ENCODE data around the gene EARS2. TPM values are rescaled to one million over a fixed set of nuclear protein-coding genes. Genes with fewer than 3 reads are reported as not detected.

Gene EARS2
- polyA plus RNA-seq, 1 of the 3 experiments (the other 2 are of a cell fraction) = 23.2 TPM

DNA sequence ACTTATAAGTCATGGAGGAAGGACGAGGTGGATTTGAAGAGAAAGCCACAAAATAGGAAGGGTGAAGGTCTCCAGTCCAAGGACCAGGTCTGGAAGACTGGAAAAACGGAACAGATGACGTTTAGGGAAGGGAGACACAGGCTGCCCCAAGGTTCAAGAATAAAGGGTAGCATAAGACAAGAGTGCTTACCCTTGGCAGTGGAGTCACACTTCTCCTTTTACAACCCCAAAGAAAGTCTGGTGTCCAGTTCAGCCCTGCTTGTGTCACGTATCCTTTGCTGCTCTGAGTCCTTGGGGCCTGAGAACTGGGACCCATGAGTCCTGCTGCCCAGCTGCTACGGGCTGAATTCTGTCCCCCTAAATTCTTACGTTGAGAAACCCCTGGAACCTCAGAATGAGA lies 33.8 kb downstream of the EARS2 start:
- no peaks in the 10 kb centered on the region for H3K79me2 ChIP-seq (ENCODE audit: insufficient read depth)
- H3K36me3 ChIP-seq (replicated peaks in 1 of 2; ENCODE audit: control insufficient read depth in 1 of 2, insufficient read depth in 2 of 2, low read length in 1 of 2) = peaks cover 32 to 42% of the 10 kb centered on the region in 2 experiments
- no peak for DNase-seq
- H3F3A ChIP-seq (replicated peaks; ENCODE audit: insufficient read depth) = no peaks in the 10 kb centered on the region
- no peaks in the 10 kb centered on the region for H3K9me2 ChIP-seq
- CTCF ChIA-PET = no interaction called here
- TF ChIP-seq IRF3 (IDR thresholded peaks at IDR 0.05; ENCODE audit: low read depth, low read length) (no peak), NRF1 (IDR thresholded peaks at IDR 0.05; ENCODE audit: low read depth, low read length) (no peak), TEAD4 (IDR thresholded peaks at IDR 0.05; ENCODE audit: borderline replicate concordance, insufficient read depth) (no peak), FOXM1 (IDR thresholded peaks at IDR 0.05; ENCODE audit: low read depth) (no peak), SIN3A (IDR thresholded peaks at IDR 0.05; ENCODE audit: borderline replicate concordance, low read depth, low read length) (no peak), RCOR1 (IDR thresholded peaks at IDR 0.05; ENCODE audit: low read length) (no peak), RXRA (IDR thresholded peaks at IDR 0.05; ENCODE audit: borderline replicate concordance, low read depth) (no peak), ELF1 (IDR thresholded peaks at IDR 0.05) (no peak), GABPA (IDR thresholded peaks at IDR 0.05; ENCODE audit: low read depth) (no peak)
- no peaks in the 10 kb centered on the region for H4K20me1 ChIP-seq (ENCODE audit: insufficient read depth)
- no peaks in the 10 kb centered on the region for H3K9me3 ChIP-seq
- no peak overlapping the region for H3K4me3 ChIP-seq (ENCODE audit: low read depth in 2 of 2, low read length in 1 of 2)
- no peaks in the 10 kb centered on the region for H3K27me3 ChIP-seq (ENCODE audit: insufficient read depth)
- no peaks in the 10 kb centered on the region for H3K4me1 ChIP-seq (ENCODE audit: control insufficient read depth in 1 of 2, insufficient read depth in 2 of 2, low read depth in 1 of 2, low read length in 1 of 2)
- POLR2A ChIA-PET = no interaction called here
- no peak overlapping the region for H3K27ac ChIP-seq (ENCODE audit: low read depth in 2 of 2, low read length in 1 of 2)
- 94% methylated on average over 6 of the region's 6 CpGs for WGBS (ENCODE audit: low lambda C conversion rate)
- H3K4me2 ChIP-seq = no peak overlapping the region
- H2AFZ ChIP-seq (ENCODE audit: low read depth) = no peak overlapping the region
- H3K9ac ChIP-seq = no peak overlapping the region

GRCh38 chr16:23521965-23522364 lies 35.2 kb downstream of the EARS2 start:
- Histone ChIP-seq H3K27ac (ENCODE audit: low read depth in 2 of 2, low read length in 1 of 2) (no peak overlapping the region), H2AFZ (ENCODE audit: low read depth) (no peak overlapping the region), H3K4me1 (ENCODE audit: control insufficient read depth in 1 of 2, insufficient read depth in 2 of 2, low read depth in 1 of 2, low read length in 1 of 2) (no peaks in the 10 kb centered on the region), H3K36me3 (replicated peaks in 1 of 2; ENCODE audit: control insufficient read depth in 1 of 2, insufficient read depth in 2 of 2, low read length in 1 of 2) (peaks cover 27 to 34% of the 10 kb centered on the region in 2 experiments), H3K27me3 (ENCODE audit: insufficient read depth) (no peaks in the 10 kb centered on the region), H3K4me2 (no peak overlapping the region), H3K4me3 (ENCODE audit: low read depth in 2 of 2, low read length in 1 of 2) (no peak overlapping the region), H3K9ac (no peak overlapping the region), H3K9me3 (no peaks in the 10 kb centered on the region), H3K79me2 (ENCODE audit: insufficient read depth) (no peaks in the 10 kb centered on the region), H3F3A (replicated peaks; ENCODE audit: insufficient read depth) (no peaks in the 10 kb centered on the region), H4K20me1 (ENCODE audit: insufficient read depth) (no peaks in the 10 kb centered on the region), H3K9me2 (no peaks in the 10 kb centered on the region)
- DNase-seq = no peak
- TF ChIP-seq REST (IDR thresholded peaks at IDR 0.05; ENCODE audit: low read depth, low read length) (no peak), TEAD4 (IDR thresholded peaks at IDR 0.05; ENCODE audit: borderline replicate concordance, insufficient read depth) (no peak), SIN3A (IDR thresholded peaks at IDR 0.05; ENCODE audit: borderline replicate concordance, low read depth, low read length) (no peak), CHD2 (IDR thresholded peaks at IDR 0.05; ENCODE audit: low read length, partially characterized antibody) (no peak), FOXM1 (IDR thresholded peaks at IDR 0.05; ENCODE audit: low read depth) (no peak), IRF3 (IDR thresholded peaks at IDR 0.05; ENCODE audit: low read depth, low read length) (no peak), RCOR1 (IDR thresholded peaks at IDR 0.05; ENCODE audit: low read length) (no peak), YY1 (IDR thresholded peaks at IDR 0.05; ENCODE audit: low read depth) (no peak), NFIC (IDR thresholded peaks at IDR 0.05; ENCODE audit: borderline replicate concordance) (no peak), FOSL2 (IDR thresholded peaks at IDR 0.05; ENCODE audit: borderline replicate concordance, low read depth) (no peak)
- TF ChIP-seq, protein P1, sequence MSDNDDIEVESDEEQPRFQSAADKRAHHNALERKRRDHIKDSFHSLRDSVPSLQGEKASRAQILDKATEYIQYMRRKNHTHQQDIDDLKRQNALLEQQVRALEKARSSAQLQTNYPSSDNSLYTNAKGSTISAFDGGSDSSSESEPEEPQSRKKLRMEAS (IDR thresholded peaks at IDR 0.05; ENCODE audit: low read depth) = no peak
- 97% methylated on average over 4 of the region's 4 CpGs for WGBS (ENCODE audit: low lambda C conversion rate)
- POLR2A ChIA-PET = no interaction called here
- CTCF ChIA-PET = interaction anchor here (1.2 kb wide), 1 partner anchor 10 kb away, joined by 4 read pairs; no protein-coding TSS in a partner anchor

Data from SK-N-SH (cell line).